ENCODE data around the gene ANO1. TPM values are rescaled to one million over a fixed set of nuclear protein-coding genes. Genes with fewer than 3 reads are reported as not detected.
A peak's percentile ranks its signal among the peaks of the same experiment; 100 is the strongest.

Gene ANO1
- total RNA-seq, 6 experiments from 2014 or later: not detected

GRCh38 chr11:70202920-70203750 is 125.0 kb downstream of the ANO1 start, which contains the start of gene FADD:
Gene FADD, plus strand, starts transcription at chr11:70203296. Its CDS starts 164 bp downstream, at chr11:70203460.
- Mint-ChIP-seq H3K4me1 (ENCODE audit: low read depth) (peaks cover 39% of the 10 kb centered on the region), H3K9me3 (no peaks in the 10 kb centered on the region), H3K27me3 (ENCODE audit: insufficient read depth) (peaks cover 5% of the 10 kb centered on the region; the same call in 1 of the 2 replicates), H3K4me3 (peak within 1 kb of the TSS; percentile 92), H3K36me3 (ENCODE audit: low read depth) (peaks cover 20% of the 10 kb centered on the region), H3K27ac (peak within 1 kb of the TSS; percentile 95)
- peak; percentile 90 for DNase-seq
- TF ChIP-seq CTCF (IDR thresholded peaks at IDR 0.05): no peak; the same call in 1 of the 2 replicates

- Mint-ChIP-seq H3K9me3 (no peaks in the 10 kb centered on the region), H3K27me3 (ENCODE audit: insufficient read depth) (peaks cover 8% of the 10 kb centered on the region), H3K27ac (peak overlapping the region; percentile 95), H3K4me3 (peak overlapping the region; percentile 92), H3K4me1 (ENCODE audit: low read depth) (peaks cover 46% of the 10 kb centered on the region), H3K36me3 (ENCODE audit: low read depth) (peaks cover 26% of the 10 kb centered on the region)
- TF ChIP-seq CTCF (IDR thresholded peaks at IDR 0.05): no peak
- DNase-seq: peak; percentile 84
These were observed 125.8 kb downstream of the ANO1 start for GRCh38 chr11:70203751-70204465.

GRCh38 chr11:70204466-70204799 is 126.3 kb downstream of the ANO1 start:
- Mint-ChIP-seq H3K27me3 (ENCODE audit: insufficient read depth) (peaks cover 5% of the 10 kb centered on the region), H3K27ac (peak overlapping the region; percentile 95), H3K9me3 (no peaks in the 10 kb centered on the region), H3K36me3 (ENCODE audit: low read depth) (peaks cover 31% of the 10 kb centered on the region), H3K4me3 (peak overlapping the region; percentile 92), H3K4me1 (ENCODE audit: low read depth) (peaks cover 51% of the 10 kb centered on the region)
- no peak for DNase-seq
- TF ChIP-seq CTCF (IDR thresholded peaks at IDR 0.05): no peak

- peaks cover 37% of the 10 kb centered on the region for H3K36me3 Mint-ChIP-seq (ENCODE audit: low read depth)
- no peak for DNase-seq
- peaks cover 53% of the 10 kb centered on the region for H3K4me1 Mint-ChIP-seq (ENCODE audit: low read depth)
- peak overlapping the region; percentile 95 for H3K27ac Mint-ChIP-seq
- peak overlapping the region; percentile 92 for H3K4me3 Mint-ChIP-seq
- TF ChIP-seq CTCF (IDR thresholded peaks at IDR 0.05): no peak
- H3K27me3 Mint-ChIP-seq (ENCODE audit: insufficient read depth): peaks cover 5% of the 10 kb centered on the region
- H3K9me3 Mint-ChIP-seq: no peaks in the 10 kb centered on the region
These were observed 127.1 kb downstream of the ANO1 start for GRCh38 chr11:70205049-70205725.

GRCh38 chr11:70205766-70206165 is 127.6 kb downstream of the ANO1 start:
- H3K4me3 Mint-ChIP-seq: peak overlapping the region; percentile 37; the same call in 1 of the 2 replicates
- TF ChIP-seq CTCF (IDR thresholded peaks at IDR 0.05): no peak
- peak overlapping the region; percentile 51; the same call in 1 of the 2 replicates for H3K27ac Mint-ChIP-seq
- peaks cover 54% of the 10 kb centered on the region for H3K4me1 Mint-ChIP-seq (ENCODE audit: low read depth)
- H3K27me3 Mint-ChIP-seq (ENCODE audit: insufficient read depth): peaks cover 5% of the 10 kb centered on the region
- H3K36me3 Mint-ChIP-seq (ENCODE audit: low read depth): peaks cover 37% of the 10 kb centered on the region
- H3K9me3 Mint-ChIP-seq: no peaks in the 10 kb centered on the region
- DNase-seq: no peak

Data from HFFc6 (cell line).